Progenitor cell of endocrine pancreas (in vitro differentiated cells): Measurements from ENCODE around the gene SNUPN. TPM values are rescaled to one million over a fixed set of nuclear protein-coding genes. Genes with fewer than 3 reads are reported as not detected.

Source experiments
- DNase-seq: peaks from one replicate; pipeline ENCODE4 v3.0.0; 2021; ENCODE audit warnings: low spot score; ENCODE audit not compliant: unreplicated experiment
- H3K27ac Mint-ChIP-seq: 2 replicates; pipeline ENCODE4 v1.8.0; 2021; ENCODE audit warnings: mild to moderate bottlenecking, moderate library complexity, mixed read lengths
- H3K27me3 Mint-ChIP-seq: 2 replicates; pipeline ENCODE4 v1.8.0; 2021; ENCODE audit warnings: mixed read lengths
- H3K36me3 Mint-ChIP-seq: 2 replicates; pipeline ENCODE4 v1.8.0; 2022; ENCODE audit warnings: mixed read lengths; ENCODE audit not compliant: insufficient read depth
- H3K4me1 Mint-ChIP-seq: 2 replicates; pipeline ENCODE4 v1.8.0; 2021; ENCODE audit warnings: low read depth, mixed read lengths
- H3K4me3 Mint-ChIP-seq: 2 replicates; pipeline ENCODE4 v1.8.0; 2021; ENCODE audit warnings: low read depth, mild to moderate bottlenecking, moderate library complexity, mixed read lengths
- H3K9me3 Mint-ChIP-seq: 2 replicates; pipeline ENCODE4 v1.8.0; 2021; ENCODE audit warnings: low read depth, mixed read lengths
- CTCF ChIP-seq: fragments of 200-600 bp; sonication (generic); IDR thresholded peaks from one replicate; pipeline ENCODE4 v1.5.0; 2021; ENCODE audit warnings: antibody characterized with exemption, mild to moderate bottlenecking; ENCODE audit not compliant: unreplicated experiment
- total RNA-seq: library from RNA; stranded (reverse); gene quantifications from 2 replicates; pipeline ENCODE4 v1.2.1, GENCODE V29; 2021

Gene SNUPN
- total RNA-seq, 1 donor from 2014 or later: 21.1 TPM

- peak overlapping the region; percentile 90 for H3K4me3 Mint-ChIP-seq
- peak; percentile 62 for DNase-seq
- no peak for TF ChIP-seq CTCF
- H3K9me3 Mint-ChIP-seq: no peaks in the 10 kb centered on the region
- peak overlapping the region; percentile 98 for H3K27ac Mint-ChIP-seq
- H3K27me3 Mint-ChIP-seq: peaks cover 8% of the 10 kb centered on the region
- peaks cover 13% of the 10 kb centered on the region for H3K36me3 Mint-ChIP-seq
- H3K4me1 Mint-ChIP-seq: peaks cover 51% of the 10 kb centered on the region
Measured at GRCh38 chr15:75648156-75649000, 22.9 kb upstream of the SNUPN start.

GRCh38 chr15:75647370-75648155 is 22.0 kb upstream of the SNUPN start, which contains the start of gene SNX33:
SNX33 (plus strand) TSS chr15:75647912; CDS start chr15:75649103, 1,191 bp downstream.
- Mint-ChIP-seq H3K9me3 (no peaks in the 10 kb centered on the region), H3K36me3 (peaks cover 13% of the 10 kb centered on the region), H3K27me3 (peaks cover 8% of the 10 kb centered on the region), H3K4me3 (peak within 1 kb of the TSS; percentile 90), H3K4me1 (peaks cover 47% of the 10 kb centered on the region), H3K27ac (peak within 1 kb of the TSS; percentile 98)
- peak; percentile 57 for DNase-seq
- peak; percentile 60 for TF ChIP-seq CTCF

GRCh38 chr15:75646944-75647364 is 21.4 kb upstream of the SNUPN start:
- Mint-ChIP-seq H3K9me3 (no peaks in the 10 kb centered on the region), H3K36me3 (peaks cover 13% of the 10 kb centered on the region), H3K4me1 (peaks cover 42% of the 10 kb centered on the region), H3K27me3 (peaks cover 8% of the 10 kb centered on the region), H3K4me3 (peak overlapping the region; percentile 90), H3K27ac (peak overlapping the region; percentile 87)
- TF ChIP-seq CTCF: no peak
- DNase-seq: no peak

GRCh38 chr15:75646112-75646943 is 20.8 kb upstream of the SNUPN start:
- Mint-ChIP-seq H3K9me3 (no peaks in the 10 kb centered on the region), H3K4me3 (peak overlapping the region; percentile 90), H3K36me3 (peaks cover 11% of the 10 kb centered on the region), H3K27ac (peak overlapping the region; percentile 87), H3K4me1 (peaks cover 39% of the 10 kb centered on the region), H3K27me3 (peaks cover 8% of the 10 kb centered on the region)
- DNase-seq: no peak
- TF ChIP-seq CTCF: no peak

GRCh38 chr15:75644376-75644775 is 18.9 kb upstream of the SNUPN start:
- Mint-ChIP-seq H3K27ac (no peak overlapping the region), H3K36me3 (no peaks in the 10 kb centered on the region), H3K9me3 (no peaks in the 10 kb centered on the region), H3K4me1 (peaks cover 25% of the 10 kb centered on the region), H3K27me3 (peaks cover 8% of the 10 kb centered on the region), H3K4me3 (no peak overlapping the region)
- no peak for TF ChIP-seq CTCF
- DNase-seq: no peak
